Measurements from ENCODE around the gene MLLT3. TPM values are rescaled to one million over a fixed set of nuclear protein-coding genes. Genes with fewer than 3 reads are reported as not detected.
"Not testable (repeated sequence)": the region's sequence is repeated elsewhere in the genome, so short reads cannot be mapped to it uniquely, and the experiment has no call there.

The MLLT3 gene
- total RNA-seq, 3 donors from 2014 or later, result 8.8 to 30.3 (median 22.6) TPM

GRCh38 chr9:20662156-20662555, 39.9 kb upstream of the MLLT3 start:
- Histone ChIP-seq H3K27ac (no peak overlapping the region), H3K4me1 (no peaks in the 10 kb centered on the region), H3K4me3 (no peak overlapping the region), H3K27me3 (no peaks in the 10 kb centered on the region), H3K36me3 (no peaks in the 10 kb centered on the region), H3K9me3 (no peaks in the 10 kb centered on the region)
- intact Hi-C loops (cut with DNase I; ENCODE audit: low total_unique reads), result no loop called here
- no peak for TF ChIP-seq POLR2AphosphoS5 (IDR thresholded peaks at IDR 0.05)
- no peak for TF ChIP-seq POLR2A (IDR thresholded peaks at IDR 0.05)
- TF ChIP-seq, protein P1, sequence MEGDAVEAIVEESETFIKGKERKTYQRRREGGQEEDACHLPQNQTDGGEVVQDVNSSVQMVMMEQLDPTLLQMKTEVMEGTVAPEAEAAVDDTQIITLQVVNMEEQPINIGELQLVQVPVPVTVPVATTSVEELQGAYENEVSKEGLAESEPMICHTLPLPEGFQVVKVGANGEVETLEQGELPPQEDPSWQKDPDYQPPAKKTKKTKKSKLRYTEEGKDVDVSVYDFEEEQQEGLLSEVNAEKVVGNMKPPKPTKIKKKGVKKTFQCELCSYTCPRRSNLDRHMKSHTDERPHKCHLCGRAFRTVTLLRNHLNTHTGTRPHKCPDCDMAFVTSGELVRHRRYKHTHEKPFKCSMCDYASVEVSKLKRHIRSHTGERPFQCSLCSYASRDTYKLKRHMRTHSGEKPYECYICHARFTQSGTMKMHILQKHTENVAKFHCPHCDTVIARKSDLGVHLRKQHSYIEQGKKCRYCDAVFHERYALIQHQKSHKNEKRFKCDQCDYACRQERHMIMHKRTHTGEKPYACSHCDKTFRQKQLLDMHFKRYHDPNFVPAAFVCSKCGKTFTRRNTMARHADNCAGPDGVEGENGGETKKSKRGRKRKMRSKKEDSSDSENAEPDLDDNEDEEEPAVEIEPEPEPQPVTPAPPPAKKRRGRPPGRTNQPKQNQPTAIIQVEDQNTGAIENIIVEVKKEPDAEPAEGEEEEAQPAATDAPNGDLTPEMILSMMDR (IDR thresholded peaks at IDR 0.05), result no peak
- no peak for DNase-seq (ENCODE audit: low spot score in 2 of 2)

- TF ChIP-seq, protein P1 (IDR thresholded peaks at IDR 0.05), result no peak
- TF ChIP-seq POLR2A (IDR thresholded peaks at IDR 0.05) (no peak), POLR2AphosphoS5 (IDR thresholded peaks at IDR 0.05) (no peak)
- Histone ChIP-seq H3K4me1 (no peaks in the 10 kb centered on the region), H3K36me3 (no peaks in the 10 kb centered on the region), H3K4me3 (peak overlapping the region in 1 of 3 donors; percentile 52), H3K27me3 (no peaks in the 10 kb centered on the region), H3K9me3 (no peaks in the 10 kb centered on the region), H3K27ac (no peak overlapping the region)
- DNase-seq (ENCODE audit: low spot score in 2 of 2), result no peak
- intact Hi-C loops (cut with DNase I; ENCODE audit: low total_unique reads), result no loop called here
Measured at GRCh38 chr9:20659474-20659967, 37.2 kb upstream of the MLLT3 start.

- intact Hi-C loops (cut with DNase I; ENCODE audit: low total_unique reads), result no loop called here
- Histone ChIP-seq H3K27me3 (no peaks in the 10 kb centered on the region), H3K27ac (peak overlapping the region in 1 of 2 donors; percentile 5), H3K4me3 (peak overlapping the region; percentile 45 to 59 (median 52)), H3K36me3 (no peaks in the 10 kb centered on the region), H3K9me3 (no peaks in the 10 kb centered on the region), H3K4me1 (no peaks in the 10 kb centered on the region)
- no peak for TF ChIP-seq POLR2A (IDR thresholded peaks at IDR 0.05)
- no peak for TF ChIP-seq POLR2AphosphoS5 (IDR thresholded peaks at IDR 0.05)
- no peak for DNase-seq (ENCODE audit: low spot score in 2 of 2)
Measured at GRCh38 chr9:20658677-20659473, 36.6 kb upstream of the MLLT3 start.

DNA sequence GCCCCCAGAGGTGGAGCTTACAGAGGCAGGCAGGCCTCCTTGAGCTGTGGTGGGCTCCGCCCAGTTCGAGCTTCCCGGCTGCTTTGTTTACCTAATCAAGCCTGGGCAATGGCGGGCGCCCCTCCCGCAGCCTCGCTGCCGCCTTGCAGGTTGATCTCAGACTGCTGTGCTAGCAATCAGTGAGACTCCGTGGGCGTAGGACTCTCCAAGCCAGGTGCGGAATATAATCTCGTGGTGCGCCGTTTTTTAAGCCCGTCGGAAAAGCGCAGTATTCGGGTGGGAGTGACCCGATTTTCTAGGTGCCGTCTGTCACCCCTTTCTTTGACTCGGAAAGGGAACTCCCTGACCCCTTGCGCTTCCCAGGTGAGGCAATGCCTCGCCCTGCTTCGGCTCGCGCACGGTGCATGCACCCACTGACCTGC, 36.0 kb upstream of the MLLT3 start:
- H3K27me3 ChIP-seq; intact Hi-C loops (cut with DNase I; ENCODE audit: low total_unique reads); H3K9me3 ChIP-seq; H3K36me3 ChIP-seq; DNase-seq (ENCODE audit: low spot score in 2 of 2); H3K4me1 ChIP-seq: not testable (repeated sequence)
- Histone ChIP-seq H3K27ac (peak overlapping the region in 1 of 2 donors; percentile 5), H3K4me3 (peak overlapping the region; percentile 45 to 59 (median 52))

GRCh38 chr9:20651939-20652338, 29.6 kb upstream of the MLLT3 start:
- TF ChIP-seq POLR2A (IDR thresholded peaks at IDR 0.05) (no peak), POLR2AphosphoS5 (IDR thresholded peaks at IDR 0.05) (no peak)
- TF ChIP-seq, protein P1 (IDR thresholded peaks at IDR 0.05), result no peak
- intact Hi-C loops (cut with DNase I; ENCODE audit: low total_unique reads), result no loop called here
- DNase-seq (ENCODE audit: low spot score in 2 of 2), result no peak
- no peaks in the 10 kb centered on the region for H3K27me3 ChIP-seq
- no peak overlapping the region for H3K4me3 ChIP-seq
- H3K36me3 ChIP-seq, result no peaks in the 10 kb centered on the region
- no peak overlapping the region for H3K27ac ChIP-seq
- no peaks in the 10 kb centered on the region for H3K9me3 ChIP-seq
- H3K4me1 ChIP-seq, result no peaks in the 10 kb centered on the region

GRCh38 chr9:20650750-20651299, 28.5 kb upstream of the MLLT3 start:
- TF ChIP-seq POLR2A (IDR thresholded peaks at IDR 0.05) (no peak), POLR2AphosphoS5 (IDR thresholded peaks at IDR 0.05) (no peak)
- TF ChIP-seq, protein P1 (IDR thresholded peaks at IDR 0.05), result no peak
- H3K9me3 ChIP-seq, result no peaks in the 10 kb centered on the region
- no peaks in the 10 kb centered on the region for H3K27me3 ChIP-seq
- H3K36me3 ChIP-seq, result no peaks in the 10 kb centered on the region
- no peaks in the 10 kb centered on the region for H3K4me1 ChIP-seq
- no peak overlapping the region for H3K4me3 ChIP-seq
- intact Hi-C loops (cut with DNase I; ENCODE audit: low total_unique reads), result no loop called here
- H3K27ac ChIP-seq, result no peak overlapping the region
- DNase-seq (ENCODE audit: low spot score in 2 of 2), result no peak
